Adrenal gland (tissue), 12 donors: ENCODE data around the gene KAT6B. TPM values are rescaled to one million over a fixed set of nuclear protein-coding genes. Genes with fewer than 3 reads are reported as not detected.

Source experiments
- DNase-seq, 7 donors: peaks; one replicate each; pipeline ENCODE4 v3.0.0-alpha.2; 2019 to 2020
- H3K27ac ChIP-seq, 5 donors: fragments of 200-600 bp; sonication (generic) in 4 of 5; 1 replicate in 3 of 5; 2 replicates in 2 of 5; pipeline versions ENCODE4 v1.5.1 to v1.8.0; 2016 to 2020; ENCODE audit warnings: mild to moderate bottlenecking in 1 of 5
- H3K27me3 ChIP-seq: fragments of 200-600 bp; 2 replicates; pipeline ENCODE4 v1.8.0; 2021
- H3K36me3 ChIP-seq, 2 donors: fragments of 200-600 bp; replicated peaks in 1 of 2; 1 replicate in 1 of 2; 2 replicates in 1 of 2; pipeline versions ENCODE4 v1.5.1 to v1.8.0; 2018 to 2022
- H3K4me1 ChIP-seq, 2 donors: fragments of 200-600 bp; replicated peaks in 1 of 2; 1 replicate in 1 of 2; 2 replicates in 1 of 2; pipeline versions ENCODE4 v1.5.1 to v1.8.0; 2018 to 2021
- H3K4me3 ChIP-seq, 4 donors: fragments of 200-600 bp; sonication (generic) in 3 of 4; one replicate each; pipeline ENCODE4 v1.5.1; 2016 to 2018
- H3K9me3 ChIP-seq, 3 donors: fragments of 200-600 bp; sonication (generic) in 1 of 3; replicated peaks in 1 of 3; 1 replicate in 2 of 3; 2 replicates in 1 of 3; pipeline versions ENCODE4 v1.5.1 to v1.8.0; 2016 to 2021
- CTCF ChIP-seq, 6 experiments: fragments of 450-650 bp in 4 of 6; fragments of 200-600 bp in 2 of 6; sonication (generic) in 1 of 6; IDR thresholded peaks; 1 replicate in 5 of 6; 2 replicates in 1 of 6; pipeline versions ENCODE4 v1.5.1 to v1.8.0; 2016 to 2021; ENCODE audit warnings: antibody characterized with exemption in 6 of 6, mild to moderate bottlenecking in 2 of 6, moderate library complexity in 1 of 6
- POLR2A ChIP-seq, 2 donors: fragments of 450-650 bp; IDR thresholded peaks; one replicate each; pipeline ENCODE4 v1.6.1; 2017; ENCODE audit warnings: antibody characterized with exemption in 2 of 2, mild to moderate bottlenecking in 2 of 2, moderate library complexity in 1 of 2
- WGBS, 4 donors: extraction: QIAGEN DNeasy Blood & Tissue Kit in 2 of 4; methylation state at CpG; one replicate each; pipeline versions ENCODE4 v1.1.5 to v1.1.7; 2013 to 2017; 5-methylcytosine and 5-hydroxymethylcytosine counted together
- intact Hi-C, 2 donors: fragments of 100-400 bp; cut with DNase I; formaldehyde crosslinking; loops; one replicate each; pipeline versions ENCODE4 v1.14.1 to v1.15.0; 2022 to 2023
- polyA plus RNA-seq, 3 donors: library from polyadenylated mRNA; stranded (reverse); fragments of 200-250 nt in 2 of 3; fragments of 350-450 nt in 1 of 3; fragmentation: Illumina TruSeq in 1 of 3; extraction: RNeasy Lipid Tissue Mini Kit (QIAGEN cat#74804) in 1 of 3; gene quantifications; one replicate each; pipeline ENCODE4 v1.2.3, GENCODE V29; 2013 to 2014
- total RNA-seq, 9 donors: library from RNA; depleted of rRNA in 4 of 9; stranded (reverse); fragments of >200 nt in 4 of 9; fragments of 120-200 nt in 1 of 9; fragmentation: NEBNext Ultra II Directional in 1 of 9; extraction: Animal tissue kit (Norgen Biotek cat#: 25700) in 1 of 9; gene quantifications; one replicate each; pipeline versions ENCODE4 v1.1.0 to v1.2.4, GENCODE V29; 2013 to 2023
- donor health status: healthy with polysubstance abuse.
- donor health status: Bipolar disorder and iron deficiency.
- donor health status: DM: yes; HTN: yes; CAD: no.
- donor health status: DM: no; HTN: no; CAD: no.
- donor health status: DM: no; HTN: no; CAD: no.
- donor health status: DM: yes; HTN: yes; CAD: no.

KAT6B gene
- total and polyA plus RNA-seq, 12 donors: 6.0 to 50.2 (median 25.8) TPM

DNA sequence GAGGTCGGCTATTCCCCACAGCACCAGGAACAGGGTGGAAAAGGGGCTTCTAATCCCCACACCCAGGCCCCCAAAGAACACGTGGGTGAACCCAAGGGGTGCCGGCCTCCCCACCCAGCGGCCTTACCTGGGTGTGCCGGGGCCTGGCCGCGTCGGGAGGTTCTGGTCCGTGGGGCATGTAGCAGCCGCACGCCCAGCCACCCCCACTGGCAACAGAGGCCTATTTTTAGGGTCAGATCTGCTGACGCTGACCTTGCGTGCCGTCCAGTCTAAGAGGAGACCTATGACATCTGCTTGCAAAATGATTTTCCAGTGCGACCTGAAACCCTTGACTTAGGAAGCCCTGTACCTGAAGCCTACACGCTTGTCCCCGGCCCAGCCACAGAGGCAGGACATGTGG is 247.0 kb downstream of the KAT6B start:
- 79 to 96% (median 95%) methylated on average over 15 to 17 of the region's 17 CpGs for WGBS, 4 donors
- intact Hi-C loops: no loop called here
- H3K9me3 ChIP-seq: no peaks in the 10 kb centered on the region
- no peaks in the 10 kb centered on the region for H3K4me1 ChIP-seq
- H3K36me3 ChIP-seq: no peaks in the 10 kb centered on the region
- no peak overlapping the region for H3K27ac ChIP-seq
- no peak overlapping the region for H3K4me3 ChIP-seq
- TF ChIP-seq CTCF (IDR thresholded peaks at IDR 0.05) (no peak), POLR2A (IDR thresholded peaks at IDR 0.05) (no peak)
- no peaks in the 10 kb centered on the region for H3K27me3 ChIP-seq
- DNase-seq: no peak

- Histone ChIP-seq H3K27ac (no peak overlapping the region), H3K9me3 (no peaks in the 10 kb centered on the region), H3K4me1 (no peaks in the 10 kb centered on the region), H3K27me3 (no peaks in the 10 kb centered on the region), H3K4me3 (no peak overlapping the region), H3K36me3 (no peaks in the 10 kb centered on the region)
- TF ChIP-seq POLR2A (IDR thresholded peaks at IDR 0.05): no peak
- DNase-seq: no peak
- intact Hi-C loops: no loop called here
- WGBS, 4 donors: 44 to 86% (median 69%) methylated on average over 2 of the region's 2 CpGs
Observed at GRCh38 chr10:75074711-75075445, 248.5 kb downstream of the KAT6B start.

GRCh38 chr10:75076348-75076747 is 249.9 kb downstream of the KAT6B start:
- no peak for TF ChIP-seq CTCF (IDR thresholded peaks at IDR 0.05)
- TF ChIP-seq POLR2A (IDR thresholded peaks at IDR 0.05): no peak
- Histone ChIP-seq H3K9me3 (no peaks in the 10 kb centered on the region), H3K4me3 (no peak overlapping the region), H3K4me1 (no peaks in the 10 kb centered on the region), H3K27ac (no peak overlapping the region), H3K27me3 (no peaks in the 10 kb centered on the region), H3K36me3 (no peaks in the 10 kb centered on the region)
- WGBS, 4 donors: 81 to 93% (median 87%) methylated on average over 6 of the region's 6 CpGs
- intact Hi-C loops: no loop called here
- DNase-seq: no peak

GRCh38 chr10:75079436-75080083 is 253.2 kb downstream of the KAT6B start:
- no peak for TF ChIP-seq CTCF (IDR thresholded peaks at IDR 0.05)
- TF ChIP-seq POLR2A (IDR thresholded peaks at IDR 0.05): no peak
- Histone ChIP-seq H3K27ac (no peak overlapping the region), H3K27me3 (no peaks in the 10 kb centered on the region), H3K36me3 (no peaks in the 10 kb centered on the region), H3K4me3 (no peak overlapping the region), H3K9me3 (no peaks in the 10 kb centered on the region), H3K4me1 (no peaks in the 10 kb centered on the region)
- WGBS, 4 donors: 80 to 90% (median 89%) methylated on average over 7 to 9 of the region's 9 CpGs
- intact Hi-C loops: no loop called here
- no peak for DNase-seq
